Activated naive CD8-positive, alpha-beta T cell (primary cell): Measurements from ENCODE around the gene IGSF10.

ENCODE experiments used
- H3K27ac Mint-ChIP-seq: one replicate; pipeline ENCODE4 v1.8.0; 2021; ENCODE audit warnings: mixed read lengths
- H3K27me3 Mint-ChIP-seq: one replicate; pipeline ENCODE4 v1.8.0; 2021; ENCODE audit warnings: mixed read lengths
- H3K36me3 Mint-ChIP-seq: one replicate; pipeline ENCODE4 v1.8.0; 2021; ENCODE audit warnings: mixed read lengths
- H3K4me1 Mint-ChIP-seq: one replicate; pipeline ENCODE4 v1.8.0; 2021; ENCODE audit warnings: low read depth, mixed read lengths
- H3K4me3 Mint-ChIP-seq: one replicate; pipeline ENCODE4 v1.8.0; 2021; ENCODE audit warnings: mild to moderate bottlenecking, mixed read lengths
- H3K9me3 Mint-ChIP-seq: one replicate; pipeline ENCODE4 v1.8.0; 2021; ENCODE audit warnings: low read depth, mixed read lengths

IGSF10 gene

GRCh38 chr3:151415289-151415688, 45.6 kb downstream of the IGSF10 start:
- H3K4me3 Mint-ChIP-seq, result no peak overlapping the region
- H3K27me3 Mint-ChIP-seq, result no peaks in the 10 kb centered on the region
- no peaks in the 10 kb centered on the region for H3K4me1 Mint-ChIP-seq
- H3K36me3 Mint-ChIP-seq, result peaks cover 3% of the 10 kb centered on the region
- no peak overlapping the region for H3K27ac Mint-ChIP-seq
- peaks cover 5% of the 10 kb centered on the region for H3K9me3 Mint-ChIP-seq

GRCh38 chr3:151412989-151413388, 47.9 kb downstream of the IGSF10 start:
- Mint-ChIP-seq H3K27ac (no peak overlapping the region), H3K4me1 (no peaks in the 10 kb centered on the region), H3K4me3 (no peak overlapping the region), H3K9me3 (peaks cover 5% of the 10 kb centered on the region), H3K36me3 (peaks cover 3% of the 10 kb centered on the region), H3K27me3 (no peaks in the 10 kb centered on the region)
